GM21786 (cell line): ENCODE results near the gene GJB2.
"Not testable (repeated sequence)": the region's sequence is repeated elsewhere in the genome, so short reads cannot be mapped to it uniquely, and the experiment has no call there.

Experiments
- ATAC-seq: cut with Tn5 transposase; IDR thresholded peaks from one replicate; pipeline ENCODE4 v1.9.1; 2021; ENCODE audit not compliant: unreplicated experiment

GJB2 gene

DNA sequence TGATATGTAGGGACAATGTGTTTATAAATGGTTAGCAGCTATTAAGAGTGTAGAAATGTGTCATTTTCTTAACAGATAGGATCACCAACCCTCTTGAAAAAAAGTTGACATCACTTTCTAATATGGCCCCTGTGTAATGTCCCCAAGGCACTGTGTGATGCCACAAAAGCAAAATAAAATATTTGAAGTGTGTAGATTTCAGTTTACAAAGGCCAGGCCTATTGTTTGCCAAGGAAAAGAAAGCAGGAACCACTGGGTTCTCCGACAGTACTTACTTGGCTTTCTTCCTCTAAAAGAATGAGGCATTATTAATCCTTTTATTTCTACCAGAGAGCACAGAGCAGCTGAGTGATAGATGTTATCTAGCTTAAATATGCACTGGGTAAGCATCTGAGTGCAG lies 21.4 kb downstream of the GJB2 start:
- no peak for ATAC-seq

DNA sequence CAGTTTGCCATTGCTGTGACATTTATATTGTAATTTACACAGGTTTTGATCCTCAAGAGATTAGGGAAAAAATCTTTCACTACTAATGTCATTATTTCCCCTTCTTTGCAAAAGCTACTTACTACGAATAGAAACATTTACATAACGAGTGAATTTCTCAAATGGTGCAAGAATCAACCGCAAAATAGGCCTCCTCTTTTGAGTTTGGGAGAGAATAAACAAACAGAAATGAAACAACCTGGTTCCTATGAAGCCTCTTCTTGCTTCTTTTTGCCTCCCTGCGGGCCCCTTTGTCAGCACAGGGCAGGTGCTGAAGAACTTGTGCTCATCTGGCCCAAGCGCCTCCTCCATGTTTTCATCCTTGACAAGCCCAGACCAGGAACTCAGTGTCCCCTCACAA lies 21.8 kb downstream of the GJB2 start:
- ATAC-seq: no peak

- ATAC-seq: no peak
These were observed 24.3 kb downstream of the GJB2 start for GRCh38 chr13:20168396-20168795.

DNA sequence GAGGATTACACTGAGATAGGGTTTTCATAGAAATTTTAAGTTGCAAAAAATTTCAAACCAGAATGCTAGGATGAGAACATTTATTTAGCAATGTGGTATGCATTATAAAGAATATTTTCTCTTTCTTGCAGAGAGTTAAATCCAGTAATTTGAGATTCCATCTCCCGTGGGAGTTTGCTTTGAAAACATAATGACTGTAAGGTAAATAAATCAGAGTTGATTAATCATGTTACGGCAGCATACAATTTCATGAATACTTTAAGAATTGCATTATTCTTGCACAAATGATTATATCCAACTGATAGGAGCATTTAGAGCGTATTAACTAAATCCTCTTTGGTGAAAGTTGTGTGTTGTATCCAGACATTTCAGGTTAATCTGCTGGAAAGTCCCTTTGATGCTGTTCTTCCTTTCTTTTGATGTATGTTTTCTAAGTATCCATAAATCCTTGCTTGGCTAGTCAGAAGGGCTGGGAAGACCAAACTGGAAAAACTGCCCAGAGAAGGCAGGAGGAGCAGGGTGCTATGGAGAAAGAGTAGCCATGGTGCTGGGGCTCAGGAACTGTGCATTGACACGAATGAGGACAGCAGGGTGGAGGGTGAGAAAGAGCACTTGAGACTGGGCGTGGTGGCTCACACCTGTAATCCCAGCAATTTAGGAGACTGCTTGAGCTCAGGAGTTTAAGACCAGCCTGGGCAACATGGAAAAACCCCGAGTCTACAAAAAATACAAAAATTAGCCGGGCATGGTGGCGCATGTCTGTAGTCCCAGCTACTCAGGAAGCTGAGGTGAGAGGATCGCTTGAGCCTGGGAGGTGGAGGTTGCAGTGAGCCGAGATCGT lies 27.1 kb downstream of the GJB2 start:
- no peak for ATAC-seq

DNA sequence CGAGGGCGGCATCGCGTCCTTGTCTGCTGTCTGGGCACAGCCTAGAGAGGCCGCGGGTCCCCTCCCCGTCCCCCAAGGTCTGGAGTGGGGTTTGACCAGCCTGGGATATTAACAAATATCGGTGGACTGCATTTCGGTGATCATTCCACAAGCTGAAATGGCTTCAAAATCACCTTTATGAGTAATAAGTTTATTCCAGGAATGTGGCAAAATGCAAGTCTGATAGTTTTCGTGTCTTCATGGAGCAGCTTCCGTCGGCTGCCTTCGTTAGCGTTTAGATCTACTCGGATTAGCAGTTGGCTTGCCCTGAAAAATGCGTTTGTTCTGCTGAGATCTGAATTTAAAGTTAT lies 30.8 kb downstream of the GJB2 start:
- ATAC-seq: no peak

DNA sequence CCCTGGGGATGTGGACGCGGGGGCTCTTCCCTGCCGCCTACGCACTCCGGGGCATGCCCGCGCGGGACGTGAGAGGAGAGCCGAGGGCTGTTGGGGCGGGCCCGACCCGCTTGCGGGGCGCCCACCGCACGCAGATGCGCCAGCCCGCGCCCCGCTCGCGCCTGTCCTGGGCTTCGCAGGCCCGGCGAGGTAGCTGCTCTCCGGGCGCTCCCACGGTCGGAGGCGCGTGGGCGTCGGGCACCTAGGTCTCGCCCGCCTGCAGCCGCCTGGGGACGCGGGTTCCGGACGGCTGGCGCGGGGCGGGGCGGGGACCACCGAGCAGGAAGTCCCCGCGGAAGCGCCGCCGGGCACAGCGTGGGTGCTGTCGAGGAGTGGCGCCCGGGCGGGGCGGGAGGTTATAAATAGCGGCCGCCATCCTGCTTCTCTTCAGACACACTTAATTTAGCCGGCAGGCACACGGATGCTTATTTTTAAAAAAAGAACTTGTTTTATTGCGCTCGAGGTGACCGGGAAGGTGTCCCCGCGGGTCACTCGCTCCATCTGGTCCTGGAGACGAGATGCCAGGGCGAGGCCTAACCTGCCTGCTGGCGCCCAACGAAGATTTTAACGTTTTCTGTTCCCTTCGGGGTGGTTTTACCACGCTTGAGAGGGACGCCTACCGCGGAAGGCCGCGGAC lies 31.3 kb downstream of the GJB2 start:
- peak; percentile 42 for ATAC-seq

DNA sequence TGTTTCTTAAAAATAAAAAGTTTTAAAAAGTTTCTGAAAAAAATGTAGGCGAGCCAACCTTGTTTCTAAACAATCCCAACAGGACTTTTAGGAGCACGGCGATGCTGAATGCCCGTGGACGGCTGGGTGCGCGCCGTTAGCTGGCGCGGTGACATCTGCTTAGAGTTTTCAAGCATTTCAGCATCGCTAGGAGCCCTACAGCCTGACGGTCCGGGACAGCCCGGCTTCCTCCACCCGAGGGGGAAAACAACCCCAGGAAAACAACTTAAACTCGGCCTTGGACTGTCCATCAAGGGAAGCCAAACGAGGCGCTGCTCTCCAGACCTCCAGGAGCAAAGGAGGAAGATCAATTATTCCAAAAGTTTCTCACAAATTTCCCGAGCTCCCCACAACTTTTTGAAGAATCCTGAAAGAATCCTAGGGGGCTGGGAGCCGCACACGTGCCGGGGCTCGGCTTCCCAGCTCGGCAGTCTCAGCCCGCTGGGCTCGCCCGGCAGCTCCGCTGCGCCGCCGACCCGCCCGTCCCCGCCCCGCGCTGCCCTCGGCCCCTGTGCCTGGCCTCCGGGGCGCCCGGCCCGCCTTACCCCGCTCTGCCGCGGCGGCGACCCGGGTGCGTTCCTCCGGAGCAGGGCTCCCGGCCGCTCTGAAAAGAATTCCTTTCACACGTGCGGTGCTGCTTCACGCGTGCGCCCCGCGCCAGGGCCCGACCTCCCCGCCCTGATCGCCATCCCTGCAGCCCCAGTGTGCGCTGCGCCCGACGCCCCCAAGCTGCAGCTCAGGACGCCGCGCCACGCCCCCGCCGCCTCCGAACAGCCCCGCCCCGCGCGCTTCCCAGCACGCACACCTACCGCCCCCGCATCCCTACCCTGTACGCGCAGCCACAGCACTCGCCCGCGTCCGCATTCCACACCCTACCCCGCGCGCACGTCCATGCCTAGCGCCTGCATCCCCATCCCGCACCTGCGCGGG lies 32.1 kb downstream of the GJB2 start, which contains the start of gene GJA3:
Gene GJA3, minus strand, starts transcription at position 747 of the 969 bp plus-strand sequence. CDS start 17,764 bp downstream, outside the sequence.
- ATAC-seq: peak; percentile 44

DNA sequence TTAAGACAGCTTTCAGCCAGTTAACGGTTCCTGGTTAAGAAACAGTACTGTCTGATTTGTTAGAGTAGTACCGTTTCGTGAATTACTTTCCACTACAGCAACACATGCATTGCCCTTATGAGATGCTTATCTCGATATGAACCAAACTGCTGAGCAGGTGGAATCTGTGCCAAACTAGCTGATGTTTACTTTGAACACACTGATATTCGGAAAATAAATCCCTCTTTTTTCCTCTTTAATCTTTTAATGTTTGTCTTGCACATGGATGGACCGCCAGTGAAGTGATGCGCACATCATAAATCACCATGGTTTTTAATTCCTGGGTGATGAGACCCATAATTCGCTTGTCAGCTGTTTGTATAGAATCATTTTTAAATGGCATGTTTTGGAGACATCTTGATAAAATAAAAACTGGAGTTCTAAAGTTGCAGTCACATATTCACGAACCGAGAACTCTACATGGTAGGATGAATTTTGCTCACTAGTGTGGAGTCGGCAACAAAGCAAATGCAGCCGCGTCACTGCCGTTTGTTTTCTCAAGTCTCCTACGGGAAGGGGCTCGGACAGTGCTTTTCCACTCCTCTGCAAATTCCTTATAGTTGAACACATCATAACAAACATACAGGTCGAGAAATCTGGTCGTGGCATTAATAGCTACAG lies 33.0 kb downstream of the GJB2 start:
- no peak for ATAC-seq

- no peak for ATAC-seq
These were observed 35.5 kb downstream of the GJB2 start for GRCh38 chr13:20157151-20157796.

- ATAC-seq: no peak
These were observed 36.0 kb downstream of the GJB2 start for GRCh38 chr13:20156702-20157101.

DNA sequence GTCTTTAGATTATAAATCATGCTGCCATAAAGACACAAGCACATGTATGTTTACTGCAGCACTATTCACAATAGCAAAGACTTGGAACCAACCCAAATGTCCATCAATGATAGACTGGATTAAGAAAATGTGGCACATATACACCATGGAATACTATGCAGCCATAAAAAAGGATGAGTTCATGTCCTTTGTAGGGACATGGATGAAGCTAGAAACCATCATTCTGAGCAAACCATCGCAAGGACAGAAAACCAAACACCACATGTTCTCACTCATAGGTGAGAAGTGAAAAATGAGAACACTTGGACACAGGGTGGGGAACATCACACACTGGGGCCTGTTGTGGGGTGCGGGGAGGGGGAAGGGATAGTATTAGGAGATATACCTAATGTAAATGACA lies 39.4 kb downstream of the GJB2 start:
- not testable (repeated sequence) for ATAC-seq

GRCh38 chr13:20151612-20152011 lies 41.1 kb downstream of the GJB2 start:
- no peak for ATAC-seq

- no peak for ATAC-seq
These were observed 41.7 kb downstream of the GJB2 start for GRCh38 chr13:20151016-20151415.

DNA sequence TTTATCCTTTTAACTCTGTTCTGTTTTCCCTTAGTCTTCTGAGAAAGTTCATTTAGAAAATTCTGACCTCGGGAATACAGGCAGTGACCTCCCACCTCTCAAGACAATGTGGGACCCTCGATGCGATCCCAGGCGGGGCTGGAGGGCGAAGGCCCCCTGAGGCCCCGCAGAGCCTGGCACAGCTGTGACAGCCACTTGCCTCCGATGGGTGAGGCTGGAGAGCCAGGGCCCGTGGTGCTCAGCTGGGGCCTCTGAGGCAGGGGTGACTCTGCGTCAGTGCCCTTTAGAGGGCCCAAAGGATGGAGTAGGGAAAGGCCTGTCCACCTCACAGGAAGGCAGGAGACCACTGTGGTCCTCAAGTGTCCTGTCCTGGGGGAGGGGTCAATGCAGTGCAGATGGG lies 42.2 kb downstream of the GJB2 start:
- no peak for ATAC-seq

- ATAC-seq: no peak
These were observed 43.0 kb downstream of the GJB2 start for GRCh38 chr13:20149762-20150161.

- ATAC-seq: no peak
These were observed 44.1 kb downstream of the GJB2 start for GRCh38 chr13:20148501-20149183.

DNA sequence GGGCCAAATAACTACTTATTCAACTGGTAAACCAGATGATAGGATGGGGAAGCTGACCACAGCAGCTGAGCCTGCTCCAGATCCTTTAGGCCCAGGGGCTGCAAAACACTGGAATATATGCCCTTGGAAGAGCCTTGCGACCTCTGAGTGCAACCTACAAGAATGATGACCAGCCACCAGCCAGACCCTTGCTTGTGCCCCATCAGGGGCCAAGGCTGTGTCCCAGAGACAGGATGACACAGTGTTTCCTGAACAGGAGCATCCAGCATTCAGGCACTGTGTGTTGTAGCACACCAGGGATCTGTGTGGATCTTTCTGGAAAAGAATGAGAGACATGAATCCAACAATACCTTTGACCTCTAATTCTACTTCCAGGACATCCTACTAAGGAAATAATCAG lies 46.4 kb downstream of the GJB2 start:
- no peak for ATAC-seq

DNA sequence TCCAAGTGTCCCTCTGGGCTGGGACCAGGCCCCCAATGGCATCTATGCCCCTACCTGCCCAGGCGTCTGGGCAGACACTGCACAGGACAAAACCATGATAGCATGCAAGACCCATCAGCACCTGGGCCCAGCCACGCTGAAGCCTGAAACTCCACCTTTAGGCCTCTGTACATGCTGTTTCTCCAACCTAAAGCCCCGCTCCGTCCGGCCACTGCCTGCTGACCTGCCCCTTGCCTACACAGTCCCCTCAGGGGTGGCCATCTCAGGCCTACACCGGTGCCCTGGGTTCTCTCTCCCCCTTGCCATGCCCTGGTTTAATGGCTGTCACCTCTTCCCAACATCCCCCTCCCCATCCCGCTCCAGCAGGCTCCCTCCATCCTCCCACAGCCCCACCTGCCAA lies 47.2 kb downstream of the GJB2 start:
- ATAC-seq: no peak

DNA sequence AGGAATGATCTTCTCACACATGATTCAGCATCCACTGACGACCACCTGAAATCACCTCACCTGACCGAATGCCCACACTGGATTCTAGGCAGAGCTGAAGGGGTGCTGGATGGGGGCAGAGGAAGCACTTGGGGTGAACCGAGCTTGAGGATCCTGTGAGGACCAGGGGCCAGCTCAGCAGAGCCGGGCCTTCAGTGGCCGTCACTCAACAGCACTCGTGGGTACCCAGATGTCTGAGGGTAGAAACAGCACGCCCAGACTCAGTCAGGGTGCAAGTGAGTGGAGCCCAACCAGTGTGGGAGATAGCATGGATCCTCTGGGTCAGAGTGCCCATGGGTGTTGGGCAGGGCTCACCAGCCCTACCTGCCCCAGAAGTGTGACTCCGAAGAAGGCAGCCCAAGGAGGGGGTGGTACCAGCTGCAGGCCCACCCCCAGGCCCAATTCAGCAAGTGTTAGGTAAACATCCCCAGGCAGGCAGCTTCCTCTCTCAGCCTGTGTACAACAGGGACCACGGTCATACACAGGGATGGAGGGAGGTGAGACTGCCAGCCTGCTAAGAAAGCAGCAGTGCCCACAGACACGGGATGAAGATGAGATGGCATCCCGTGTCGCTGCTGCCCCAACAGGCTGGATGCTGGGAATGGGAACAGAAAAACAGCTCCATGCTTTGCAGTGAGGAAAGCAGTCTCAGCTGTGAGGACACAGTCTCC lies 48.4 kb downstream of the GJB2 start:
- ATAC-seq: no peak
